Small intestine (tissue), 7 donors: ENCODE measurements around the gene SNAP29. TPM values are rescaled to one million over a fixed set of nuclear protein-coding genes. Genes with fewer than 3 reads are reported as not detected.
"Not testable (repeated sequence)": the region's sequence is repeated elsewhere in the genome, so short reads cannot be mapped to it uniquely, and the experiment has no call there.

ENCODE experiments used
- DNase-seq, 2 donors: peaks; one replicate each; pipeline versions ENCODE4 v3.0.0 to v3.0.0-alpha.2; 2013
- FAIRE-seq: peaks from 2 replicates; lab custom pipeline; 2012; peaks lifted over from hg19 to GRCh38; lab: Jason Lieb, UNC
- H3K27ac ChIP-seq, 3 donors: one replicate each; pipeline ENCODE4 v1.5.1; 2013; ENCODE audit warnings: low read length in 2 of 3, mild to moderate bottlenecking in 2 of 3, control low read depth in 1 of 3, inconsistent platforms in 1 of 3, low read depth in 1 of 3, moderate library complexity in 1 of 3
- H3K27me3 ChIP-seq, 3 donors: one replicate each; pipeline ENCODE4 v1.6.1; 2013; ENCODE audit warnings: low read length in 3 of 3, inconsistent platforms in 1 of 3; ENCODE audit not compliant: control insufficient read depth in 3 of 3, insufficient read depth in 3 of 3
- H3K36me3 ChIP-seq, 3 donors: one replicate each; pipeline ENCODE4 v1.6.1; 2013; ENCODE audit warnings: low read length in 3 of 3, inconsistent platforms in 1 of 3, low read depth in 1 of 3, mild to moderate bottlenecking in 1 of 3, moderate library complexity in 1 of 3; ENCODE audit not compliant: control insufficient read depth in 3 of 3, insufficient read depth in 2 of 3
- H3K4me1 ChIP-seq, 3 donors: one replicate each; pipeline ENCODE4 v1.6.1; 2013; ENCODE audit warnings: low read length in 2 of 3, inconsistent platforms in 1 of 3, low read depth in 1 of 3, mild to moderate bottlenecking in 1 of 3, moderate library complexity in 1 of 3; ENCODE audit not compliant: control insufficient read depth in 3 of 3, insufficient read depth in 2 of 3
- H3K4me3 ChIP-seq, 3 donors: one replicate each; pipeline ENCODE4 v1.5.1; 2013; ENCODE audit warnings: low read length in 3 of 3, control low read depth in 1 of 3, inconsistent platforms in 1 of 3, low read depth in 1 of 3, mild to moderate bottlenecking in 1 of 3, moderate library complexity in 1 of 3
- H3K9me3 ChIP-seq, 2 donors: one replicate each; pipeline ENCODE4 v1.6.1; 2013; ENCODE audit warnings: low read depth in 1 of 2, low read length in 1 of 2; ENCODE audit not compliant: control insufficient read depth in 2 of 2, insufficient read depth in 1 of 2
- WGBS, 3 donors: extraction: QIAGEN DNeasy Blood & Tissue Kit; methylation state at CpG; one replicate each; pipeline ENCODE4 v1.1.7; 2013; 5-methylcytosine and 5-hydroxymethylcytosine counted together
- polyA plus RNA-seq, 4 donors: library from polyadenylated mRNA; stranded (reverse) in 3 of 4; unstranded in 1 of 4; fragments of 200-250 nt in 3 of 4; fragments of 120-200 nt in 1 of 4; gene quantifications; one replicate each; pipeline versions ENCODE4 v1.2.1 to v1.2.3, GENCODE V29; 2013
- donor health status: healthy with polysubstance abuse.
- donor health status: control.
- donor health status: control.
- donor health status: Bipolar disorder and iron deficiency.
- donor health status: healthy.

SNAP29 gene
- polyA plus RNA-seq, 4 donors = 13.8 to 32.2 (median 18.2) TPM

- Histone ChIP-seq H3K27ac (no peak overlapping the region), H3K9me3 (no peaks in the 10 kb centered on the region), H3K4me3 (no peak overlapping the region), H3K27me3 (no peaks in the 10 kb centered on the region), H3K36me3 (peaks cover 0 to 35% (median 6%) of the 10 kb centered on the region in 3 donors), H3K4me1 (peaks cover 0 to 19% (median 3%) of the 10 kb centered on the region in 3 donors)
- 71 to 80% (median 77%) methylated on average over 6 of the region's 6 CpGs for WGBS, 3 donors
- DNase-seq = peak in 1 of 2 donors; percentile 21
- FAIRE-seq = no peak
Measured at GRCh38 chr22:20889025-20889704, 30.4 kb downstream of the SNAP29 start.

DNA sequence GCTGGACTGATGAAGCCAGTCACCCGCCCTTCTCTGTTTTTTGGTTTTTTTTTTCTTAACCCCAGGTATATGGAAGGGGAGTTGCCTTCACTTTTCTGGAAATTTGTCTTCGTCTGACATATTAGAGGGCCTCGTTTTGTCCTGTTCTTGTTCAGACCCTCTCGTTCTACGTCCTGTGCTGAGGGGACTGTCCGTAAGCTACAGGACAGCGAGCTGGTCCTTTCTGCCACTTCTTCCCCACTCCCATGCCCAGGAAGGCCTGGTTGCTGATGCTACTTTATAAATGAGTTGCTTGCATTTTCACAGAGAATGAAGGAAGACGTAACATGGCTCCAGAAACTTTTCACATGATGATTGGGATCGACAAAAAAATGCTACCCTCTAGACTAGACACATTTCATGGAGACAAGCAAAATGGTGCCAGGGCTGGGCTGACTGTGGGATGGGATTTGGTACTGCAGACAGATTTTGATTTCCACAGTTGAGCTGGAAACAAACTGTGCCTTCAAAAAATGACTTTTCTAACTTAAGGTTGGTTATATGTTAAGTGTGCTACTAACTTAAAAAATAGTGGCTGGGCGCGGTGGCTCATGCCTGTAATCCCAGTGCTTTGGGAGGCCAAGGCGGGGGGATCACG is 31.2 kb downstream of the SNAP29 start:
- peaks cover 0 to 11% (median 0%) of the 10 kb centered on the region in 3 donors for H3K4me1 ChIP-seq
- peaks cover 0 to 29% (median 3%) of the 10 kb centered on the region in 3 donors for H3K36me3 ChIP-seq
- FAIRE-seq (no peak), DNase-seq (no peak)
- H3K27me3 ChIP-seq = no peaks in the 10 kb centered on the region
- H3K4me3 ChIP-seq = no peak overlapping the region
- H3K9me3 ChIP-seq = no peaks in the 10 kb centered on the region
- 91 to 92% (median 91%) methylated on average over 13 of the region's 13 CpGs for WGBS, 3 donors
- no peak overlapping the region for H3K27ac ChIP-seq

GRCh38 chr22:20890975-20891374 is 32.2 kb downstream of the SNAP29 start:
- no peak for FAIRE-seq

GRCh38 chr22:20897737-20898136 is 38.9 kb downstream of the SNAP29 start:
- not testable (repeated sequence) for H3K4me1 ChIP-seq, H3K36me3 ChIP-seq, H3K27me3 ChIP-seq, H3K27ac ChIP-seq, H3K9me3 ChIP-seq, H3K4me3 ChIP-seq, FAIRE-seq, DNase-seq
- 79 to 90% (median 82%) methylated on average over 6 to 7 of the region's 7 CpGs for WGBS, 3 donors

More at GRCh38 chr22:20890975-20891374, 32.2 kb downstream of the SNAP29 start:
- 96 to 97% (median 96%) methylated on average over 6 of the region's 6 CpGs for WGBS, 3 donors
- Histone ChIP-seq H3K4me3 (no peak overlapping the region), H3K4me1 (peaks cover 0 to 4% (median 0%) of the 10 kb centered on the region in 3 donors), H3K9me3 (no peaks in the 10 kb centered on the region), H3K36me3 (peaks cover 0 to 29% (median 3%) of the 10 kb centered on the region in 3 donors), H3K27ac (no peak overlapping the region), H3K27me3 (no peaks in the 10 kb centered on the region)
- no peak for DNase-seq

DNA sequence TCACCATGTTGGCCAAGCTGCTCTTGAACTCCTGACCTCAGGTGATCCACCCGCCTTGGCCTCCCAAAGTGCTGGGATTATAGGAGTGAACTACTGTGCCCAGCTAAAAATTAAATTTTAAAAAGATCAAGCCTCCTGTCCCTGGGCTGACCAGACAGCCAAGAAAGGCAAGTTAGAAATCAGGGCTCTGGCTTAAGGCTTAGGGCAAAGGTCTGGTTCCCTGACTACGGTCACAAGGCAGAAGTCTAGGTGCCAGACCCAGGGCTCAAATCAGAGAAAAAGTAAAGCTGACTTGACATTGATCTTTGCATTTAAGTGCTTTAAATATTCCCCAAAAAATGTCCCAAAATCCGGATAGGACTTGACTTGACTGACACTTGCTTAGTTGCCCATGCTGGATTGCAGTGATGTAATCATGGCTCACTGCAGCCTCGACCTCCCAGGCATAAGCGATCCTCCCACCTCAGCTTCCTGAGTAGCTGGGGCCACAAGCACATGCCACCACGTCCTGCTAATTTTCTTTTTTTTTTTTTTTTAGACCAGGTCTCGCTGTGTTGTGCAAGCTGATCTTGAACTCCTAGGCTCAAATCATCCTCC is 41.1 kb downstream of the SNAP29 start:
- Histone ChIP-seq H3K4me3 (no peak overlapping the region), H3K36me3 (no peaks in the 10 kb centered on the region), H3K27ac (no peak overlapping the region), H3K4me1 (no peaks in the 10 kb centered on the region), H3K9me3 (no peaks in the 10 kb centered on the region), H3K27me3 (no peaks in the 10 kb centered on the region)
- FAIRE-seq (no peak), DNase-seq (peak in 1 of 2 donors; percentile 18)
- WGBS, 3 donors = 67 to 72% (median 71%) methylated on average over 7 of the region's 7 CpGs

- DNase-seq, H3K4me3 ChIP-seq, FAIRE-seq, H3K36me3 ChIP-seq, H3K27ac ChIP-seq, H3K27me3 ChIP-seq, H3K9me3 ChIP-seq, H3K4me1 ChIP-seq: not testable (repeated sequence)
- WGBS, 3 donors = 92 to 94% (median 93%) methylated on average over 17 to 18 of the region's 18 CpGs
Measured at GRCh38 chr22:20901093-20902033, 42.6 kb downstream of the SNAP29 start.

DNA sequence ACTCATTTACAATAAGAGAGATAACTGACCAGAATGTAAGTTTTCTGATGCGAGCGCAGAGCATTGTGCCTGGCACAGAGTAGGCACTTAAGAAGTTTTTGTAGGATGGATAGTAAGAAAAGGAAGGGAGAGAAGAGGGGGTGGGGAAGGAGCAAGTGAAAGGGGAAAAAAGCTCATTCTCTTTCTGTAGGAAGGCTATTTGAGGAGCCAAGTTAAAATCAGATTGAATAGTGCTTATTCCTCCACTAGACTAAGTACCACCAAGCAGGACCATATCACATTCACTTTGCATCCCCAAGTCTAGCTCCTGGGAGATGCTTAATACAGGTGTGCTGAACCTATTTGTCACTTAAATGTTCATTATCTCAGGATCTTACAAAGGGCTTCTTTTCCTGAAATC is 44.3 kb downstream of the SNAP29 start:
- Histone ChIP-seq H3K4me3 (no peak overlapping the region), H3K4me1 (no peaks in the 10 kb centered on the region), H3K27ac (no peak overlapping the region), H3K36me3 (no peaks in the 10 kb centered on the region), H3K9me3 (no peaks in the 10 kb centered on the region), H3K27me3 (peaks cover 0 to 2% (median 0%) of the 10 kb centered on the region in 3 donors)
- FAIRE-seq (no peak), DNase-seq (no peak)
- 98 to 99% (median 99%) methylated on average over 2 of the region's 2 CpGs for WGBS, 3 donors
